ENCODE data around the gene SERINC5. TPM values are rescaled to one million over a fixed set of nuclear protein-coding genes. Genes with fewer than 3 reads are reported as not detected.
A peak's percentile ranks its signal among the peaks of the same experiment; 100 is the strongest.
"Not testable (repeated sequence)": the region's sequence is repeated elsewhere in the genome, so short reads cannot be mapped to it uniquely, and the experiment has no call there.

SERINC5 gene
- total and polyA plus RNA-seq, 12 donors = 14.4 to 258 (median 88.0) TPM

DNA sequence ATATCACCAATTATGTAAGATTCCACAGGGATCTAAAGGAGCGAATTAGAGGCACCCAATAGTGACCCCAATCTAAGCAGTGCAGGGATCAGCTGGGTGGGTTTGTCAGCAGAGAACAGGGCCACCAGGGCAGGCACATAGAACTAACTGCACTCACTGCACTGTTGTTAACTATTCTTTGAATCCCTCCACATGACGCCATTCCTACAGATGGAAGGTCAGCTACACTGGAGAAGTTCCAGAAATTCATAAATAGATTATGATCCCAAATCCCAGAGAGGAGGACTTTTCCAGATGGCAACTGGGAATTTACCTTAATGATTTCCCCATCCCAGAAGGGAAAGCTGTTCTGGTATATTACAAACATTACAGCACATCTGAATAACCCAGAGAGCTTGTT lies 136.5 kb downstream of the SERINC5 start:
- DNase-seq = peak in 1 of 7 donors; percentile 39
- Histone ChIP-seq H3K36me3 (replicated peaks in 1 of 2) (no peaks in the 10 kb centered on the region), H3K27me3 (no peaks in the 10 kb centered on the region), H3K4me1 (replicated peaks in 1 of 2) (no peaks in the 10 kb centered on the region), H3K9me3 (replicated peaks in 1 of 3) (no peaks in the 10 kb centered on the region), H3K27ac (no peak overlapping the region), H3K4me3 (no peak overlapping the region)
- no peak for TF ChIP-seq POLR2A (IDR thresholded peaks at IDR 0.05)
- intact Hi-C loops (cut with DNase I) = no loop called here
- WGBS, 4 donors = 59 to 83% (median 69%) methylated on average over 2 of the region's 2 CpGs

DNA sequence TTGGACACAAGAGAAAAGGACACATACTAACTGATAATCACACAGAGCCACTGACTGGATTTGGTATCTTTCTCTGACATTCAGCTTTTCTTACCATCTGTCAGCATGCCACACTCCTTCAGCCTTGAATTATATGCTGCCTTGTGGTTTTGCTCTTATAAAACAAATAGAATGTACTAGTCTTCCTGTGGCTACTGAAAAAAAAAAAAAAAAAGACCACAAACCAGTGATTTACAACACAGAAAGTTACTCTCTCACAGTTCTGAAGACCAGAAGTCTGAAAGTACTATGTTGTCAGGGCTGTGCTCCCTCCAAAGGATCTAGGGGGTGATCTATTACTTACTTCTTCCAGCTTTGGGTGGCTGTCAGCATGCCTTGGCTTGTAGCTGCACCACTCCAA lies 138.4 kb downstream of the SERINC5 start:
- Histone ChIP-seq H3K9me3 (replicated peaks in 1 of 3) (no peaks in the 10 kb centered on the region), H3K27me3 (no peaks in the 10 kb centered on the region), H3K4me3 (no peak overlapping the region), H3K27ac (no peak overlapping the region), H3K4me1 (replicated peaks in 1 of 2) (no peaks in the 10 kb centered on the region), H3K36me3 (replicated peaks in 1 of 2) (no peaks in the 10 kb centered on the region)
- TF ChIP-seq, protein P1, sequence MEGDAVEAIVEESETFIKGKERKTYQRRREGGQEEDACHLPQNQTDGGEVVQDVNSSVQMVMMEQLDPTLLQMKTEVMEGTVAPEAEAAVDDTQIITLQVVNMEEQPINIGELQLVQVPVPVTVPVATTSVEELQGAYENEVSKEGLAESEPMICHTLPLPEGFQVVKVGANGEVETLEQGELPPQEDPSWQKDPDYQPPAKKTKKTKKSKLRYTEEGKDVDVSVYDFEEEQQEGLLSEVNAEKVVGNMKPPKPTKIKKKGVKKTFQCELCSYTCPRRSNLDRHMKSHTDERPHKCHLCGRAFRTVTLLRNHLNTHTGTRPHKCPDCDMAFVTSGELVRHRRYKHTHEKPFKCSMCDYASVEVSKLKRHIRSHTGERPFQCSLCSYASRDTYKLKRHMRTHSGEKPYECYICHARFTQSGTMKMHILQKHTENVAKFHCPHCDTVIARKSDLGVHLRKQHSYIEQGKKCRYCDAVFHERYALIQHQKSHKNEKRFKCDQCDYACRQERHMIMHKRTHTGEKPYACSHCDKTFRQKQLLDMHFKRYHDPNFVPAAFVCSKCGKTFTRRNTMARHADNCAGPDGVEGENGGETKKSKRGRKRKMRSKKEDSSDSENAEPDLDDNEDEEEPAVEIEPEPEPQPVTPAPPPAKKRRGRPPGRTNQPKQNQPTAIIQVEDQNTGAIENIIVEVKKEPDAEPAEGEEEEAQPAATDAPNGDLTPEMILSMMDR (IDR thresholded peaks at IDR 0.05) = no peak
- no peak for TF ChIP-seq POLR2A (IDR thresholded peaks at IDR 0.05)
- intact Hi-C loops (cut with DNase I) = no loop called here
- no peak for DNase-seq

DNA sequence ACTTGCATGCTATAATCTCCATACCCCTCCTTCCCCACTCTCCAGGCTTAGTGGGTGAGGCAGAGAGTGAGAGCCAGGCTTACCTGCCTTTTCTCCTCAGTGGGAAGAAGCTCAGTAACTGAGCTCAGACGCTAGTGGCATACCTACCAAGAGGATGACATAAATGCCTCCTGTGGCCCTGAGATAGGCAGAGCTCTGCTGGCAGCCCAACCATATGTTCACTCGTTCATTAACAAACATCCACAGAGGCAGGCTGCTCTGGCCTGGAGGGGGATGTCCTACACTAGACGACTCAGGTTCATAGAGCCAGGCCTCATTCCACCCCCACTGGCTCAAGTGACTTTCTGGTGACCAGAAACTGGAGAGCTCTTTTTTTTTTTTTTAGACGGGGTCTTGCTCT lies 139.4 kb downstream of the SERINC5 start:
- no peaks in the 10 kb centered on the region for H3K36me3 ChIP-seq (replicated peaks in 1 of 2)
- intact Hi-C loops (cut with DNase I) = no loop called here
- WGBS, 4 donors = 66 to 81% (median 72%) methylated on average over 4 of the region's 4 CpGs
- no peaks in the 10 kb centered on the region for H3K27me3 ChIP-seq
- no peaks in the 10 kb centered on the region for H3K9me3 ChIP-seq (replicated peaks in 1 of 3)
- H3K4me1 ChIP-seq (replicated peaks in 1 of 2) = no peaks in the 10 kb centered on the region
- DNase-seq = no peak
- no peak overlapping the region for H3K27ac ChIP-seq
- H3K4me3 ChIP-seq = no peak overlapping the region
- no peak for TF ChIP-seq POLR2A (IDR thresholded peaks at IDR 0.05)
- TF ChIP-seq, protein P1 (IDR thresholded peaks at IDR 0.05) = no peak

DNA sequence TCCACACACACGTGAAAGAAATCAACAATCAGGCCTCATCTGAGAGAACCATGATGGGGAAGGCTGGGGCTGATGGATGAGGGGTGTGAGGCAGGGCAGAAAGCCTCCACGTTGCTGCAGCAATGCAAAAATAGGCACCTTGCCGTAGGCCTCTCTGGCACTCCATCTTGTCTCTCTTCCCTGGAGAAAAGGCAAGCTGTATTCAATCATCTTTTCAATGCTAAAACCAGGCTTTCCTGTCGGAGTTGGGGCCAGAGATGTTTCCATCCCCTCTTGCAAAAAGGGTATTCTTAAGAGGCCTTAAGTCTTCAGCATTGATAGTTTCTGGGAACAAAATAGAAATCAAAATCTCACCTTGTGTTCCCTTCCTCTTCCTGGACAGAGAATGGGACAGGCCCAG lies 139.8 kb downstream of the SERINC5 start:
- Histone ChIP-seq H3K4me1 (replicated peaks in 1 of 2) (no peaks in the 10 kb centered on the region), H3K4me3 (no peak overlapping the region), H3K27ac (no peak overlapping the region), H3K9me3 (replicated peaks in 1 of 3) (no peaks in the 10 kb centered on the region), H3K36me3 (replicated peaks in 1 of 2) (no peaks in the 10 kb centered on the region), H3K27me3 (no peaks in the 10 kb centered on the region)
- no peak for DNase-seq
- WGBS, 4 donors = 73 to 91% (median 82%) methylated on average over 4 of the region's 4 CpGs
- intact Hi-C loops (cut with DNase I) = no loop called here
- no peak for TF ChIP-seq POLR2A (IDR thresholded peaks at IDR 0.05)
- TF ChIP-seq, protein P1 (IDR thresholded peaks at IDR 0.05) = no peak

DNA sequence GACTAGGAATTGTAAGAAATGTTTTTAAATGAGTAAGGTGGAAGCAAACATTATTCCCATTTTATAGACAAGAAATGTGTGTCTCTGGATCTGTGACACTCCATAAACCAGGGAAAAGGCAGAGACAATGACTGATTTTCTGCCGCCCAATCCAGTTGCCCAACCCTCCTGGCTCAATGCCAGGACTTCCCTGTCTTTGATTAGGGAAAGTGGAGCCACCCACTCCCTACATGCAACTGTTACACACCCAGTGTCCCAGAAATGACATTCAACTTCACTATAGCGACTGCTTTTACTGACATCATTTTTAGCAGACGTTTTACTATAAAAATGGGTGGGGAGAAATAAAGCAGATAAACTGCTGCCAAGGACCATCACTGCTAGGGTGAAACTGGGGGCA lies 141.0 kb downstream of the SERINC5 start:
- WGBS, 4 donors = 64 to 71% (median 67%) methylated on average over 3 of the region's 3 CpGs
- TF ChIP-seq, protein P1 (IDR thresholded peaks at IDR 0.05) = no peak
- TF ChIP-seq POLR2A (IDR thresholded peaks at IDR 0.05) = no peak
- Histone ChIP-seq H3K4me1 (replicated peaks in 1 of 2) (no peaks in the 10 kb centered on the region), H3K27me3 (no peaks in the 10 kb centered on the region), H3K27ac (no peak overlapping the region), H3K36me3 (replicated peaks in 1 of 2) (no peaks in the 10 kb centered on the region), H3K4me3 (no peak overlapping the region), H3K9me3 (replicated peaks in 1 of 3) (no peaks in the 10 kb centered on the region)
- intact Hi-C loops (cut with DNase I) = no loop called here
- DNase-seq = peak in 2 of 7 donors; percentile 31 to 34

DNA sequence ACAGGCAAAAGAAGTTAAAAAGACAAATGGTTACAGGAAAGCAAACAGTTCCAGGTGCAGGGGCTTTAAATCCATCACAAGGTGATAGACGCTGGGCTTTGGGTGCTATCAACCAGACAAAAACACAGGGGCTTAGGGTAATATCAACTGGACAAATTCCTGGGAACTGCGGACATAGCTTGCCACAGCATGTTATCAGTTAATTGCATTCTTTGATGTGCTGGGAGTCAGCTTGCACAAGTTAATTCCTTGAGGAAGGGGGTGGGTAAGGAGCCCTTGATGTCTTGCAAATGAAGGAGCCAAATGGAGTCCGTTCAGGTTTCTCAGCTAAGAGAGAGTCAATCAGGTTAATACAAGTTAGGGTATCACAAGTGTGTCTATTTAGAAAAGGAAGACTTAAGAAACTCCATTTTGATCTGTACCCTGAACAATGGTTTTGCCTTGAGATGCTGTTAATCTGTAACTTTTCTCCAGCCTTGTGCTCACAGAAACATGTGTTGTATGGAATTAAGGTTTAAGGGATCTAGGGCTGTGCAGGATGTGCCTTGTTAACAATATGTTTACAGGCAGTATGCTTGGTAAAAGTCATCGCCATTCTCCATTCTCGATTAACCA lies 144.4 kb downstream of the SERINC5 start:
- H3K9me3 ChIP-seq (replicated peaks in 1 of 3); H3K4me1 ChIP-seq (replicated peaks in 1 of 2); intact Hi-C loops (cut with DNase I); H3K27me3 ChIP-seq; H3K27ac ChIP-seq; H3K4me3 ChIP-seq; H3K36me3 ChIP-seq (replicated peaks in 1 of 2): not testable (repeated sequence)
- WGBS, 4 donors = 68 to 88% (median 74%) methylated on average over 5 of the region's 5 CpGs
- DNase-seq = peak in 1 of 7 donors; percentile 35

Measured in adrenal gland (tissue), 12 donors.